Measurements from ENCODE around the gene RAB11FIP4.

Gene RAB11FIP4

GRCh38 chr17:31388351-31388750 is 3.1 kb upstream of the RAB11FIP4 start:
- DNase-seq (ENCODE audit: low read depth in 1 of 2, low spot score in 1 of 2) = no peak
- TF ChIP-seq, protein P1, sequence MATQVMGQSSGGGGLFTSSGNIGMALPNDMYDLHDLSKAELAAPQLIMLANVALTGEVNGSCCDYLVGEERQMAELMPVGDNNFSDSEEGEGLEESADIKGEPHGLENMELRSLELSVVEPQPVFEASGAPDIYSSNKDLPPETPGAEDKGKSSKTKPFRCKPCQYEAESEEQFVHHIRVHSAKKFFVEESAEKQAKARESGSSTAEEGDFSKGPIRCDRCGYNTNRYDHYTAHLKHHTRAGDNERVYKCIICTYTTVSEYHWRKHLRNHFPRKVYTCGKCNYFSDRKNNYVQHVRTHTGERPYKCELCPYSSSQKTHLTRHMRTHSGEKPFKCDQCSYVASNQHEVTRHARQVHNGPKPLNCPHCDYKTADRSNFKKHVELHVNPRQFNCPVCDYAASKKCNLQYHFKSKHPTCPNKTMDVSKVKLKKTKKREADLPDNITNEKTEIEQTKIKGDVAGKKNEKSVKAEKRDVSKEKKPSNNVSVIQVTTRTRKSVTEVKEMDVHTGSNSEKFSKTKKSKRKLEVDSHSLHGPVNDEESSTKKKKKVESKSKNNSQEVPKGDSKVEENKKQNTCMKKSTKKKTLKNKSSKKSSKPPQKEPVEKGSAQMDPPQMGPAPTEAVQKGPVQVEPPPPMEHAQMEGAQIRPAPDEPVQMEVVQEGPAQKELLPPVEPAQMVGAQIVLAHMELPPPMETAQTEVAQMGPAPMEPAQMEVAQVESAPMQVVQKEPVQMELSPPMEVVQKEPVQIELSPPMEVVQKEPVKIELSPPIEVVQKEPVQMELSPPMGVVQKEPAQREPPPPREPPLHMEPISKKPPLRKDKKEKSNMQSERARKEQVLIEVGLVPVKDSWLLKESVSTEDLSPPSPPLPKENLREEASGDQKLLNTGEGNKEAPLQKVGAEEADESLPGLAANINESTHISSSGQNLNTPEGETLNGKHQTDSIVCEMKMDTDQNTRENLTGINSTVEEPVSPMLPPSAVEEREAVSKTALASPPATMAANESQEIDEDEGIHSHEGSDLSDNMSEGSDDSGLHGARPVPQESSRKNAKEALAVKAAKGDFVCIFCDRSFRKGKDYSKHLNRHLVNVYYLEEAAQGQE (IDR thresholded peaks at IDR 0.05; ENCODE audit: insufficient replicate concordance, low read depth) = no peak
- TF ChIP-seq GABPA (IDR thresholded peaks at IDR 0.05; ENCODE audit: low read depth) = no peak
- no peak for TF ChIP-seq SPI1 (IDR thresholded peaks at IDR 0.05; ENCODE audit: borderline replicate concordance, low read depth)
- TF ChIP-seq POLR2AphosphoS5 (IDR thresholded peaks at IDR 0.05; ENCODE audit: low read depth) = no peak
- TF ChIP-seq, protein P2, sequence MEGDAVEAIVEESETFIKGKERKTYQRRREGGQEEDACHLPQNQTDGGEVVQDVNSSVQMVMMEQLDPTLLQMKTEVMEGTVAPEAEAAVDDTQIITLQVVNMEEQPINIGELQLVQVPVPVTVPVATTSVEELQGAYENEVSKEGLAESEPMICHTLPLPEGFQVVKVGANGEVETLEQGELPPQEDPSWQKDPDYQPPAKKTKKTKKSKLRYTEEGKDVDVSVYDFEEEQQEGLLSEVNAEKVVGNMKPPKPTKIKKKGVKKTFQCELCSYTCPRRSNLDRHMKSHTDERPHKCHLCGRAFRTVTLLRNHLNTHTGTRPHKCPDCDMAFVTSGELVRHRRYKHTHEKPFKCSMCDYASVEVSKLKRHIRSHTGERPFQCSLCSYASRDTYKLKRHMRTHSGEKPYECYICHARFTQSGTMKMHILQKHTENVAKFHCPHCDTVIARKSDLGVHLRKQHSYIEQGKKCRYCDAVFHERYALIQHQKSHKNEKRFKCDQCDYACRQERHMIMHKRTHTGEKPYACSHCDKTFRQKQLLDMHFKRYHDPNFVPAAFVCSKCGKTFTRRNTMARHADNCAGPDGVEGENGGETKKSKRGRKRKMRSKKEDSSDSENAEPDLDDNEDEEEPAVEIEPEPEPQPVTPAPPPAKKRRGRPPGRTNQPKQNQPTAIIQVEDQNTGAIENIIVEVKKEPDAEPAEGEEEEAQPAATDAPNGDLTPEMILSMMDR (IDR thresholded peaks at IDR 0.05; ENCODE audit: insufficient read depth, low read length) = no peak
- Histone ChIP-seq H3K27me3 (ENCODE audit: insufficient read depth, poor library complexity, severe bottlenecking) (peaks cover 30% of the 10 kb centered on the region), H3K27ac (replicated peaks) (no peak overlapping the region), H3K4me3 (replicated peaks; ENCODE audit: insufficient read depth, low read length) (no peak overlapping the region)

GRCh38 chr17:31388770-31389656 is 2.5 kb upstream of the RAB11FIP4 start:
- no peak overlapping the region for H3K4me3 ChIP-seq (replicated peaks; ENCODE audit: insufficient read depth, low read length)
- TF ChIP-seq, protein P1 (IDR thresholded peaks at IDR 0.05; ENCODE audit: insufficient replicate concordance, low read depth) = no peak
- TF ChIP-seq, protein P2 (IDR thresholded peaks at IDR 0.05; ENCODE audit: insufficient read depth, low read length) = peak; percentile 55
- peak in 1 of 2 experiments; percentile 21 for DNase-seq (ENCODE audit: low read depth in 1 of 2, low spot score in 1 of 2)
- H3K27me3 ChIP-seq (ENCODE audit: insufficient read depth, poor library complexity, severe bottlenecking) = peaks cover 31% of the 10 kb centered on the region
- no peak overlapping the region for H3K27ac ChIP-seq (replicated peaks)

- Histone ChIP-seq H3K27me3 (ENCODE audit: insufficient read depth, poor library complexity, severe bottlenecking) (peaks cover 33% of the 10 kb centered on the region), H3K4me3 (replicated peaks; ENCODE audit: insufficient read depth, low read length) (no peak overlapping the region), H3K27ac (replicated peaks) (no peak overlapping the region)
- DNase-seq (ENCODE audit: low read depth in 1 of 2, low spot score in 1 of 2) = no peak
- TF ChIP-seq, protein P1 (IDR thresholded peaks at IDR 0.05; ENCODE audit: insufficient replicate concordance, low read depth) = peak; percentile 14
- TF ChIP-seq POLR2AphosphoS5 (IDR thresholded peaks at IDR 0.05; ENCODE audit: low read depth) = no peak
- TF ChIP-seq, protein P2 (IDR thresholded peaks at IDR 0.05; ENCODE audit: insufficient read depth, low read length) = no peak
- no peak for TF ChIP-seq SPI1 (IDR thresholded peaks at IDR 0.05; ENCODE audit: borderline replicate concordance, low read depth)
These were observed 1.7 kb upstream of the RAB11FIP4 start for GRCh38 chr17:31389657-31390381.
